Hair follicular keratinocyte (primary cell): ENCODE results near the gene OR14A16. TPM values are rescaled to one million over a fixed set of nuclear protein-coding genes. Genes with fewer than 3 reads are reported as not detected.

Experiments
- total RNA-seq: library from RNA; depleted of rRNA; stranded (reverse); fragments of >200 nt; gene quantifications from 2 replicates; pipeline ENCODE4 v1.2.3, GENCODE V29; 2015

Gene OR14A16
- total RNA-seq, result not detected in 2 replicates

GRCh38 chr1:247824023-247824422 lies at the start of gene OR14A16:
Gene OR14A16, minus strand, starts transcription at chr1:247824119. Its CDS starts 8,390 bp downstream, at chr1:247815729.

GRCh38 chr1:247857069-247857984 lies 33.4 kb upstream of the OR14A16 start, which contains the start of gene TRIM58:
Gene TRIM58, plus strand, starts transcription at chr1:247857187. Its CDS starts 60 bp downstream, at chr1:247857247.

GRCh38 chr1:247841796-247842195 lies 17.9 kb upstream of the OR14A16 start, which contains the start of gene OR11L1:
Gene OR11L1, minus strand, starts transcription at chr1:247841896. Its CDS starts 0 bp downstream, at chr1:247841896.

Other genes starting within 250 kb of the OR14A16 start
- not detected in 2 replicates for gene OR2G2, start 235.8 kb downstream of the OR14A16 start, total RNA-seq
- gene OR2G3, start 218.5 kb downstream of the OR14A16 start, total RNA-seq, result not detected in 2 replicates
- not detected in 2 replicates for gene OR13G1, start 144.4 kb downstream of the OR14A16 start, total RNA-seq
- not detected in 2 replicates for gene OR6F1, start 107.5 kb downstream of the OR14A16 start, total RNA-seq
- not detected in 2 replicates for gene OR14K1, start 85.5 kb downstream of the OR14A16 start, total RNA-seq
- gene OR14A2, start 76.0 kb downstream of the OR14A16 start, total RNA-seq, result not detected in 2 replicates
- not detected in 2 replicates for gene OR1C1, start 63.6 kb downstream of the OR14A16 start, total RNA-seq
- not detected in 2 replicates for gene OR11L1, start 17.8 kb upstream of the OR14A16 start, total RNA-seq
- gene TRIM58, start 33.1 kb upstream of the OR14A16 start, total RNA-seq, result 2.3 TPM in 2 replicates
- 0.86 TPM in 1 of 2 replicates, not detected in the other for gene OR2W3, start 71.5 kb upstream of the OR14A16 start, total RNA-seq
- not detected in 2 replicates for gene OR2T8, start 96.1 kb upstream of the OR14A16 start, total RNA-seq
- gene OR2AJ1, start 100.8 kb upstream of the OR14A16 start, total RNA-seq, result not detected in 2 replicates
- gene OR2L8, start 124.7 kb upstream of the OR14A16 start, total RNA-seq, result not detected in 2 replicates
- gene OR2AK2, start 141.1 kb upstream of the OR14A16 start, total RNA-seq, result not detected in 2 replicates
- not detected in 2 replicates for gene OR2L5, start 189.5 kb upstream of the OR14A16 start, total RNA-seq
- gene OR2L2, start 206.0 kb upstream of the OR14A16 start, total RNA-seq, result not detected in 2 replicates
- gene OR2L3, start 222.7 kb upstream of the OR14A16 start, total RNA-seq, result not detected in 2 replicates